Superior temporal gyrus (tissue), 1 donor: ENCODE data around the gene XRCC1.
"Not testable (repeated sequence)": the region's sequence is repeated elsewhere in the genome, so short reads cannot be mapped to it uniquely, and the experiment has no call there.

Experiments
- DNase-seq: peaks from one replicate; pipeline ENCODE4 v3.0.0-alpha.2; 2016; ENCODE audit errors: extremely low spot score

XRCC1 gene

DNA sequence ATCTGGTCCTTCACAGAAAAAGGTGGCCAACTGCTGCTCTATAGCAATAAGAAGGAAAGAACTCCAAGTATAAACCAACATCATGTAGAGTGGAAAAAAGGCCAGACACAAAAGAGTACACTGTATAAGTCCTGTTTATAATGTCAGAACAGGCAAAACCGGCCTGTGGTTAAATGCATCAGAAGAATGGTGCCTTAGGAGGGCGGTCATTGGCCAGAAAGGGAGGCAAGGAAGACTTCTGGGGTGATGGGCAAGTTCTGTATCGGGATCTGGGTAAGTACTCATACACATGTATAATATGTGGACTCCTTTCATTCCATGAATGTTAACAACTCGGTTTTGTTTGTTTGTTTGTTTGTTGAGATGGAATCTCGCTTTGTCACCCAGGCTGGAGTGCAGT is 52.4 kb downstream of the XRCC1 start:
- no peak for DNase-seq

DNA sequence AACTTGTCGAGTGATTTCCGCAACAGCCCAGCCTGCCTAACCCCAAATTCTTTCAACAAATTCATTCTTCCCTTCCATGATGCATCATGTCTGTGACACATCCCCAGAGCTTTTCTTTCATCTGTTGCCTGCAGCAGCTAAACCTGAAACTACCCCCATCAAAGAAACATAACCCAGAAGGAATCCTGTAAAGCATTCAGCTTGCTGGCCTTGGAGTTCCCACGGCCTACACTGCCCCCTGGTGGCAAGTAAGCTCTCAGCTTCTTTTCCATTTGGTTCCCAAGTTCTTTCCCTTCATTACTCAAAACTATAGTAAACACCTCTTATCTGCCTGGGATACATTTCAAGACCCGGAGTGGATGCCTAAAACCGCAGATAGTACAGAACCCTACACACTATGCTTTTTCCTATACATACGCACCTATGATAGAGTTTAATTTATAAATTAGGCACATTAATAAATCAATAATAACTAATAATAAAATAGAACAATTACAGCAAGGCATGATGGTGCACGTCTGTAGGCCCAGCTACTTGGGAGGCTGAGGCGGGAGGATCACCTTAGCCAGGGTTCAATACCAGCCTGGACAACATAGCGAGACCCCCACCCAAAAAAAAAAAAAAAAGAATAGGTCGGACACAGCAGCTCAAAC is 55.8 kb downstream of the XRCC1 start:
- DNase-seq, result peak; percentile 95

DNA sequence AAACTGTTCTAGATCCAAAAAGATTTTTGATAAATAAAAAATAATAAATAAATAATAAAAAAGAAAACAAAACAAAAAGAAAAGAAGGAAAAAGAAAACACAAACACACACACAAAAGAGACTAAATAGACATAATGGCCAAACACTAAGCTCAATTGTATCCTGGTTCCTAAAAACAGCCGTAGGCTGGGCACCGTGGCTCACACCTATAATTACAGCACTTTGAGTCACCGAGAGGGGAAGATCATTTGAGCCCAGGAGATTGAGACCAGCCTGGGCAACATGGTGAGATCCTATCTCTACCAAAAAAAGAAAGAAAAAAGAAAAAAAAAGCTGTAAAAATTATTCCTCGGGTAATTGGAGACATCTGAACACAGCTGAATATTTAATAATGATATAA is 57.3 kb downstream of the XRCC1 start:
- DNase-seq, result no peak

DNA sequence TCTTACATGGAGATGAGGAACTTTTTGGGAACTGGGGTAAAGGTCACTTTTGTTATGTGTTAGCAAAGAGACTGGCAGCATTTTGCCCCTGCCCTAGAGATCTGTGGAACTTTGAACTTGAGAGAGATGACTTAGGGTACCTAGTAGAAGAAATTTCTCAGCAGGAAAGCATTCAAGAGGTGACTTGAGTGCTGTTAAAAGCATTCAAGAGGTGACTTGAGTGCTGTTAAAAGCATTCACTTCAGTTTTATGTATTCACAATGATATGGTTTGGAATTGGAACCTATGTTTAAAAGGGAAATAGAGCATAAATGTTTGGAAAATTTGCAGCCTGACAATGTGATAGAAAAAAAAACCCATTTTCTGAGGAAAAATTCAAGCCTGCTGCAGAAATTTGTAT is 62.9 kb downstream of the XRCC1 start:
- DNase-seq, result not testable (repeated sequence)

DNA sequence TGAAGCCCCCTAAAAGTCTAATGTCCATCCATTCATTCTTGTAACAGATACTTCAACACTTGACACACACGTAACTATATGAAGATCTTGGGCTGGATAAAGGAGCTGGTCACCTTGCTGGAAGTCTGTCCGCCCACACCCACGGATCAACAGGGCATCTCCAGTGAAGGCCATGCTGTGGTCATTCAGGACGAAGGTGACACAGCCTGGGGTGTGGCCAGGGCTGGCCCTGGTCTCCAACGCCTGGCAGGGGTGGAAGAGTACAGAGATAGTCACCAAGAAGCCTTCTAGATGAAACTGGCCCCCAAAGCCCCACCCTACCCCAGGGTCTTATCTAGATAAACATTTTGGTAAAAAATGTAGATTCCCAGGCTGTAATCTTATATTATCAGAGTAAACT is 64.0 kb downstream of the XRCC1 start:
- DNase-seq, result no peak

DNA sequence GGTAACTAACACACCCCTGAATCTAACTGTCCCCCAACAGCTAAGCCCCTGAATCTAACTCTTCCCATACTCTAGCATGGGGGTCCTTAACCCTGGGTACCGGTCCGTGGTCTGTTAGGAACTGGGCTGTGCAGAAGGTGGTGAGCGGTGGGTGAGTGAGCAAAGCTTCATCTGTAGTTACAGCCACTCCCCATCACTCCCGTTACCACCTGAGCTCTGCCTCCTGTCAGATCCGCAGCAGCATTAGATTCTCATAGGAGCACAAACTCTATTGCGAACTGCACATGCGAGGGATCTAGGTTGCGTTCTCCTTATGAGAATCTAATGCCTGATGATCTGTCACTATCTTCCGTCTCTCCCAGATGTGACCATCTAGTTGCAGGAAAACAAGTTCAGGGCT is 64.6 kb downstream of the XRCC1 start:
- no peak for DNase-seq

DNA sequence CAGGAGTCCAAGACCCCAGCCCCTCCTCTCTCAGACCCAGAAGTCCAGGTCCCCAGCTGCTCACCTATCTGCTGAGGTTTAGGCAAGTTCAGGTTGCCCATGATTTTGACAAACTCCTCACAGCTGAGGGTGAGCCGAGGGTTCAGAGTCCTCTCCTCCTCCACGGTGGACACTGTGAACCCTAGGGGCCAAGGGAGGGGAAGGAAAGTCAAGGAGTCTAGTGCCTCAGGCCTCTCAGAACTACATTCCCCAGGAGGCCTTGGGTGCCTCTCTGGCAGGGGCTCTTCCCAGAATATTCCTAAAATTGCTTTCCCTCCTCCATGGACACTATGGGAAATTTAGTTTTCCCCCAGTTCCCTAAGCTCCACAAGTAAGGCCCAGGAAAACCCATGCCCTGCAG is 67.4 kb downstream of the XRCC1 start:
- DNase-seq, result no peak

DNA sequence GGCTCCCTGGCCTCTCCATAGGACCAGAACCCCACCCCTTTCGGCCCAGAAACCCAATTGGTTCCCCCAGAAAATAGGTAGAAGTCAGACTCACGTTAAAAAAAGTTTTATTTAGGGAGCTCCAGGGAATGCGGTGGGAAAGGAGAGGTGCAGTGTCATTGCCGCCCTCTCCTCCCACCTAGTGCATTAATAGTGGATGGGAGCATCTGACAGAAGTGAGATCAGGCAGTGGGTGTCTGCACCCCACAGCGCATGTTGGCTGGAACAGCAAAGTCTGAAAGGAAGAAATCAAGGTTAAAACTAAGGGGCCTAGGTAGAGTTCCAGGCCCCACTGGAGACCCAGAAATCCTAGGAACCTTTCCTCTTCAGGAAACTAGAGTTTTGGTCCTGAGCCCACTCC is 68.7 kb downstream of the XRCC1 start:
- no peak for DNase-seq

DNA sequence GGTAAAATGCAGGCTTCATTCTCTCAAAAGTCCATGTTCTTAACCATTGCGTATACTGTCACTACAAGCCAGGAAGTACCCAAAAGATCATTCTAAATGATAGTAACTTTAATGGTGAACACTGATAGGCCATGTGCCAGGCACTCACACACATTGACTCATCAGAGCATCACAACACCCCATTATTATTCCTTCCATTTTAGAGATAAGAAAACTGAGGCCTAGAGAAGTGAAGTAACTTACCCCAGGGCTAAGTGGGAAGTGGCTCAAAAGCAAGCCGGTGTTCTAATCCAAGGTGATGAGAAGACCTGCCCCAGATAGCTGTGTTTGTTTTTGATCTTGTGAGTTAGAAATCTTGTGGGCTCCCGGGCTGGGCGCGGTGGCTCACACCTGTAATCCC is 69.4 kb downstream of the XRCC1 start:
- no peak for DNase-seq

DNA sequence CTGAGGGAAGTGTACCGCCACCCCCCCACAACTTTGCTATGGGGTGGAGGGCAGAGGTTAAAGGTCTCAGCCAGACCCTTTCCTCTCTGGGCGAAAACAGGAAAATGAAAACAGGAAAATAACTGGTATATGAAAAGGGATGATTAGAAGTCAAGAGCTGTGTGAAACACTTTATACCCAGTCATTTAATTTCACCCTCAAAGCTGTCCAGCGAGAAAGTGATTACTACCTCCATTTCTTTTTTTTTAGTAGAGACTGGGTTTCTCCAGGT is 70.2 kb downstream of the XRCC1 start:
- no peak for DNase-seq

DNA sequence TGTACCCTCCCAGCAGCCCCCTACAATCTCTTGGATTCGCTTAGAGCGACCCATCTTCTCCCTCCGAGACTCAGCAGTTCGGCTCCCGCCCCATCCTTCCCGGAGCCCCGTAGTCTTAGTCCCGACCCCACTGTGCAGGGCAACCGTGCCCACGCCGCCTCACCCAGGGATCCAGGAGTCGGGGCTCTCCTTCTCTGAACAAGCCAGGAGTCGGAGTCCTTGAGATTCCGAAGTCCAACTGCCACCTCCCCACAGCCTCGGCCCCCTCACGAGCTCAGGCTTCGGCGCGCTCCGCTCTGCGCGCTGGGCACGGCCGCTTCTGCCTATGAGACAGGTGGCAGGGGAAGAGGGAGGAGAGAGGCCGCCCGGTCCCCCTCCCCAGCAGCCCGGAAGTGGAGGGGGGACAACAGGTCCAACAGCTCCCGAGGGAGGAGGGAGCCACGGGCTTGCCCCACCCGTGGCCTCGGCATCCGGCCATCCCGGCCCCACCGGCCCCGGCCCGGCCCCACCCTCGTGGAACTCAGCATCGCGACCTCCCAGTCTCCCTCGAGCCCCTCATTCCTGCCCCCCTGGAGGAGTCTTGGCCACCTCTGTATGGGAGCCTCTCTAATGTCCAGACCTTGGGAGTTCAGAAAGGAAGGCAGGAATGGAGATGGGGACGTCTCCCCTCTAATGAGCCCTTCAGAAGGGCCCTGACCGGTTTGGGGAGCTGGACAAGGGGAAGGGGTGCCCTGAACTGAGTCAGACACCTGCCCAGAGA is 70.7 kb downstream of the XRCC1 start, which contains the start of gene PHLDB3:
TSS of gene PHLDB3 (minus strand) at position 321 of the 760 bp plus-strand sequence. CDS start 628 bp downstream, outside the sequence.
- no peak for DNase-seq

DNA sequence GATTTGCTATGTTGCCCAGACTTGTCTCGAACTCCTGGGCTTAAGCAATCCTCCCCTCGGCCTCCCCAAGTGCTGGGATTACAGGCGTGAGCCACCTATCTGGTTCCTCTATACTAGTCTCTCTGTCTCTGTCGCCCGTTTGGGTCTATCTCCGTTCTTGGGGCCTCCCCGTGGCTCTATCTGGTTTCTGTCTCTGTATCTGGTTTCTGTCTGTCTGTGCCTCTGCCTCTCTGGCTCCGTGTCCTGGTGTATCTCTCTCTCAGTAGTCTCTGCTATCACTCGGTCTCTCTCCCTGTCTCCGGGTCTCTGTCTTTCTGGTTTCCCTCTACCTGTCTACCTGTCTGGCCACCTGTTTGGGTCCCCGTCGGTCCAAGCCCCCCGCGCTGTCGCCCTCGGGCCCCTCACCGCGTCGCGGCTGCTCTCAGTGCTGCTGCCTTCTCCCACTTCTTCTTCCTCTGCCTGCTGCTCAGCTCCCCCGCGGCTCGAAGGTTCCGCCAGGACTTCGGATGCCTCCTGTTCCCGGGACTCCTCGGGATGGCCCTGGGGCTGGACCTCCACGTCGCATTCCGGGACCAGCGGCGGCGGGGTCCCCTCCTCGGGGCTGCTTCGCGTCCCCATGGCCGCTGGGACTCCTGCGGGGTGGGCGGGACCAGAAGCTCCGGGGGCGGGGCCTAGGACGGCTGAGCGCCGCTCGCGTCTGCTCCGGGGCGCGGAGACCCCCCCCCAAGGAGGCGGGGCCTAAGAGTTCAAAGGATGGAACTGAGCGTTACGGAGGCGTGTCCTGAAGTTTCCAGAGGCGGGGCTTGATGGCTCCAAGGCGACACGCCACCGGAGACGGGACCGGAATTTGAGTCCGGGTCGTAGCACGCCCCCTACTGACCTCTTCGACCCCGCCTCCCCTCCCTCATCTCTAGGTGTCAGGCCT is 71.6 kb downstream of the XRCC1 start:
- peak; percentile 96 for DNase-seq

DNA sequence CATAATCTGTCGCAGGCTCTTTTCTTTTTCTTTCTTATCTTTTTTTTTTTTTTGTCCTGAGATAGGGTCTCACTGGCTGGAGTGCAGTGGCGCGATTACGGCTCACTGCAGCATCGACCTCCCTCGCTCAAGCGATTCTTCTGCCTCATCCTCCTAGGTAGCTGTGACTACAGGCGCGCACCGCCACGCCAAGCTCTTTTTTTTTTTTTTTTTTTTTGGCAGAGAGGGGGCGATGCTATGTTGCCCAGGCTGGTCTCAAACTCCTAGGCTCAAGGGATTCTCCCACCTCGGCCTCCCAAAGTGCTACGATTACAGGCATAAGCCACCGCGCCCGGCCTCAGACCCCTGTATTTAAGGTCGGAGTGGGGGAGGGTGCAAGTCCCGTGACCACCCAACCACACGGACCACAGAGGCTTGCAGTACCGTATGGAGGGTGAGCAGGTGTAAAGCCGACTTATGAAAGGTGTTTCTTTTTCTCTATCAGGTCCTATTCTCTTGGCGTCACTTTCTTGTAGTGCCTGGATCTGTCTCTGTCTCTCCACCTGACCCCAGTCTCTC is 72.8 kb downstream of the XRCC1 start:
- DNase-seq, result no peak

DNA sequence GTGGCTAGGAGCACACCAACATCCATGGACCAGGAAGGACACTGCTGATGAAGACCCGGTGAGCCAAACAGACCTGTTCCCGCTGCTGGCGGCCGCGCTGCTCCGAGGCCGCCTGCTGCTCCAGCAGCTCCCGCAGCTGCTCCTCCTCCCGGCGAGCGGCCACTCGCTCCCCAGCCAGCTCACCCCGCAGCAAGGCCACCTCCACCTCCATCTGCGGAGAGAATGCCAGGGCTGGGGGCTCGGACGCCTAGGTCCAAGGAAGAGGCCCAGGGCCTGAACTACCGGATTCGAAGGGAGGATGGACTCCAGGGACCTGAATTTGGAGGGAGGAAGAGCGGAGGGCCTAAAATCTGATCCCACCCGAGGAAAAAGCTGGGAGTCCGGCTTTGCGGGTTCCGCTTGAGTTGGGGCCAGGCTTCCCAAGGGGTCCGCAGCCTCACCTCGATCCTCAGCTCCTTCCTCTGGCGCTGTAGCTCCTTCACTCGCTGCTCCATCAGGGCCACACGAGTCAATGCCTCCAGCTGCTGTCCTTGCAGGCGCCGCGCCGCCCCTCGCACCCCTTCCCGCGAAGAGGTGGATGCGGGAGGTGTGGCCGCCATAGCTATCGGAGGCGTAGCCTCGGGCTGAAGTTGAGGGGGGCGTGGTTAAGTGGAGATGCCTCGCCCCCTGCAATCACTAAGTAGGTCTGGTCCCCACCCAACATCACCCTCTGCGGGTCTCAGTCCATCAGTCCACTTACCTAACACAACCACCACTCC is 73.5 kb downstream of the XRCC1 start:
- no peak for DNase-seq

DNA sequence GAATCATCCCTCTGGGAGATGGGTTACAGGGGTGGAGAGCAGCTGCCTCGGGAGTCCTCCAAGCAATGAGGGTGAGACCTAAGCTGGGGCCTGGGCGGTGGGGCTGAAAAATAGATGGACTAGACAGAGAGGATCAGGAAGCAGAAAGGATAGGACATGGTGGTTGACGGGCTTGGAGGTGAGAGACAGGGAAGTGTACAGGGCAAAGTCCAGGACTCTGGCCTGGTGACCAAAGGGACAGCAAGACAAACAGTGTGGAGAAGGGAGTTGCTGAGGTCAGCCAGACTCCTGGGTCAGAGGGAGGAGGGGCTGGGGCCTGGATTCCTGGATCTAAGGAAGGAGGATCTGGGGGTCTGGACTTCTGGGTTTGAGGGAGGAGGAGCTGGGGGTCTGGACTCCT is 76.3 kb downstream of the XRCC1 start:
- DNase-seq, result no peak

DNA sequence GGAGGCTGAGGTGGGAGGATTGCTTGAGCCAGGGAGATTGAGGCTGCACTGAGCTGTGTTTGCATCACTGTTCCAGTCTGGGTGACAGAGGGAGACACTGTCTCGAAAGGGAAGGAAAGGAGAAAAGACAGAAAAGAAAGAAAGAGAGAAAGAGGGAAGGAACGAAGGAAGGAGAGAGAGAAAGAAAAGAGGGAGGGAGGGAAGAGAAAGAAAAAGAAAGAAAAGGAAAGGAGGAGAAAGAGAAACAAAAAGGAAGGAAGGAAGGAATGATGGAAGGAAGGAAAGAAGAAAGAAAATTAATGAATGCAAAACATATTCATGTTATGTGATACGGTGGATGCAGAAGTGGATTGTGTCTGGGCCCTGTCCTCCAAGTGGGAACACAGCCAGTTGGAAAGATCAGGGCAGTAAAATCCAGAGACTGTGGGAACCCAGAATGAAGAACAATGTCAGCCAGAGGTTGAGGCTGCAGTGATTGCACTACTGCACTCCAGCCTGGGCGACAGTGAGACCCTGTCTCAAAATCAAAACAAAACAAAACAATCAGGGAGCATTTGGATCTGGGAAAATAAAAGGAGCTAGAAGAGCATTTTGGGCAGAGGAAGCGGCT is 77.0 kb downstream of the XRCC1 start:
- no peak for DNase-seq

DNA sequence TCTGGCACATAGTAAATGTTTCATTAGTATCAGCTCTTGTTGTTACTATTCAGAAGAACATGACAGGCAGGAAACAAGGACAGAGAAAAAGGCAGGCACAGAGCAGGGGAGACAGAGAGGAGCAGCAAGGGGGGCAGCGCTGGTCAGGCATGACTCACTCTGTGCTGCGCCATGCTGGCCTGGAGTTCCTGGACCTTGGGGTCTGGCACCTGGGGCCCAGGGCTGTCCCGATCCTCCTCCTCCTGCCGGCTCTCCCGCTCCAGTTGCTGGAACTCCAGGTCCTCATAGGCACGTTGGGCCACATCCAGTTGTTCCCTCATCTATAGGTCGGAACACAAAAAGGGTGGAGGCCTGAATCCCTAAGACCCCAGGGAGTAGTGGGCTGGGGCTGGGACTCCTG is 78.4 kb downstream of the XRCC1 start:
- no peak for DNase-seq

DNA sequence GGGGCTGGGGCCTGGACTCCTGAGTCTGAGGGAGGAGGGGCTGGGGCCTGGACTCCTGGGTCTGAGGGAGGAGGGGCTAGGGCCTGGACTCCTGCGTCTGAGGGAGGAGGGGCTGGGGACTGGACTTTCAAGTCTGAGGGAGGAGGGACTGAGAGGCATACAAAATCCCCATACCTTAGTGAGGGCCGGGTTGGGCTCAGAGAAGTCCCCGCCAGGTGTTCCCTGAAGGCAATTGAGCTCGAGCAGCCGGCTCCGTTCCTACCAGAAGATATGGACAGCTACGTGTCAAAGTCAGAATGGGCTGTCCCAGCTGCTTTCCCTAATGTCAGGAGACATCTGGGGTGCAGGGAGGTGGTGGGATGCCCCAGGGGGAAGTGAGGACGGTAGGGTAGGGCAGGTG is 80.2 kb downstream of the XRCC1 start:
- no peak for DNase-seq
